KOPT-K1 (cell line): ENCODE data around the gene SCGB1C1.
"Not testable (repeated sequence)": the region's sequence is repeated elsewhere in the genome, so short reads cannot be mapped to it uniquely, and the experiment has no call there.

Experiments used
- H3K27ac ChIP-seq: fragments of 200-600 bp; sonication (generic); 2 replicates; pipeline ENCODE4 v1.5.1; 2016; ENCODE audit warnings: antibody characterized with exemption, mild to moderate bottlenecking, low read depth, low read length; ENCODE audit not compliant: poor library complexity, severe bottlenecking
- H3K36me3 ChIP-seq: fragments of 200-600 bp; sonication (generic); 2 replicates; pipeline ENCODE4 v1.5.1; 2017; ENCODE audit warnings: antibody characterized with exemption, mild to moderate bottlenecking, low read length, moderate library complexity; ENCODE audit not compliant: insufficient read depth
- H3K9me3 ChIP-seq: fragments of 200-600 bp; sonication (generic); 2 replicates; pipeline ENCODE4 v1.5.1; 2017; ENCODE audit warnings: antibody characterized with exemption, low read length, mild to moderate bottlenecking; ENCODE audit not compliant: insufficient read depth, poor library complexity, severe bottlenecking

The SCGB1C1 gene

GRCh38 chr11:210122-210802 is 17.4 kb downstream of the SCGB1C1 start:
- H3K27ac ChIP-seq, result peak overlapping the region; percentile 97
- no peaks in the 10 kb centered on the region for H3K9me3 ChIP-seq
- peaks cover 64% of the 10 kb centered on the region for H3K36me3 ChIP-seq

- H3K9me3 ChIP-seq, result no peaks in the 10 kb centered on the region
- no peak overlapping the region for H3K27ac ChIP-seq
- H3K36me3 ChIP-seq, result peaks cover 65% of the 10 kb centered on the region
Observed at GRCh38 chr11:210803-211180, 17.9 kb downstream of the SCGB1C1 start.

- no peak overlapping the region for H3K27ac ChIP-seq
- H3K36me3 ChIP-seq, result peaks cover 70% of the 10 kb centered on the region
- H3K9me3 ChIP-seq, result no peaks in the 10 kb centered on the region
Observed at GRCh38 chr11:211295-211694, 18.4 kb downstream of the SCGB1C1 start.

GRCh38 chr11:211741-212140 is 18.9 kb downstream of the SCGB1C1 start:
- H3K36me3 ChIP-seq, result peaks cover 74% of the 10 kb centered on the region
- no peaks in the 10 kb centered on the region for H3K9me3 ChIP-seq
- H3K27ac ChIP-seq, result no peak overlapping the region

GRCh38 chr11:212150-213100 is 19.5 kb downstream of the SCGB1C1 start:
- Histone ChIP-seq H3K36me3 (peaks cover 74% of the 10 kb centered on the region), H3K9me3 (no peaks in the 10 kb centered on the region), H3K27ac (no peak overlapping the region)

GRCh38 chr11:213111-213510 is 20.2 kb downstream of the SCGB1C1 start:
- Histone ChIP-seq H3K36me3 (peaks cover 74% of the 10 kb centered on the region), H3K27ac (peak overlapping the region; percentile 4), H3K9me3 (no peaks in the 10 kb centered on the region)

- Histone ChIP-seq H3K27ac (no peak overlapping the region), H3K9me3 (no peaks in the 10 kb centered on the region), H3K36me3 (peaks cover 74% of the 10 kb centered on the region)
Observed at GRCh38 chr11:214083-214482, 21.2 kb downstream of the SCGB1C1 start.

GRCh38 chr11:215581-216037 is 22.7 kb downstream of the SCGB1C1 start:
- H3K36me3 ChIP-seq, result peaks cover 62% of the 10 kb centered on the region
- no peaks in the 10 kb centered on the region for H3K9me3 ChIP-seq
- no peak overlapping the region for H3K27ac ChIP-seq

GRCh38 chr11:216081-216974 is 23.4 kb downstream of the SCGB1C1 start:
- H3K36me3 ChIP-seq, result peaks cover 54% of the 10 kb centered on the region
- no peaks in the 10 kb centered on the region for H3K9me3 ChIP-seq
- no peak overlapping the region for H3K27ac ChIP-seq

- Histone ChIP-seq H3K27ac (no peak overlapping the region), H3K9me3 (no peaks in the 10 kb centered on the region)
Observed at GRCh38 chr11:217704-218103, 24.8 kb downstream of the SCGB1C1 start.

GRCh38 chr11:218815-219593 is 26.1 kb downstream of the SCGB1C1 start:
- Histone ChIP-seq H3K9me3 (no peaks in the 10 kb centered on the region), H3K36me3 (peaks cover 28% of the 10 kb centered on the region), H3K27ac (no peak overlapping the region)

More at GRCh38 chr11:217704-218103, 24.8 kb downstream of the SCGB1C1 start:
- peaks cover 41% of the 10 kb centered on the region for H3K36me3 ChIP-seq

GRCh38 chr11:220641-221215 is 27.9 kb downstream of the SCGB1C1 start:
- H3K27ac ChIP-seq, H3K9me3 ChIP-seq: not testable (repeated sequence)
- peaks cover 10% of the 10 kb centered on the region for H3K36me3 ChIP-seq

- H3K36me3 ChIP-seq, result peaks cover 2% of the 10 kb centered on the region
- no peaks in the 10 kb centered on the region for H3K9me3 ChIP-seq
- no peak overlapping the region for H3K27ac ChIP-seq
Observed at GRCh38 chr11:221539-221938, 28.7 kb downstream of the SCGB1C1 start.
